ENCODE data around the gene RAB3GAP2. TPM values are rescaled to one million over a fixed set of nuclear protein-coding genes. Genes with fewer than 3 reads are reported as not detected.

The RAB3GAP2 gene
- total and polyA plus RNA-seq, 10 of the 15 experiments (the other 5 are each of a cell fraction or from before 2014, with no cell fraction given): 11.9 to 51.1 (median 24.4) TPM

DNA sequence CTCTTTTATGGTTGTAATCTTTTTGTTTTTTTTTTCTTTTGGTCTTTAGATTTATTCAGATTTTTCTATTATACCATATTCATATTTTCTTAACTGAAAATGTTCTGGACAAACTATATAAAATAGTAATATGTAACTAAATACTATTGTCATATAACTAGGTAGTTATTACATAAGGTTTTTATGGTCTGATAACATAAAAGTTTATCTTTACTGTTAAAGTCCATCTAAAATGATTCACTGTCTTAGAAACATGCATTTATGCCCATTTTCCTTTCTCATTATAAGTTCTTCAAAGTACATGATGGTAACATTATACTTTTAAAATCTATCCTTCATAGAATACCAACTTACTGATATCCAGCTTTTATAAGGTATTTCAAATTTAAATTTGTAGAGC is 149.2 kb downstream of the RAB3GAP2 start:
- in situ Hi-C loops (cut with MboI) (no loop called here), intact Hi-C loops (cut with micrococcal nuclease; ENCODE audit: unreplicated experiment) (loop anchor here (5.0 kb wide), 1 partner anchor 131 kb away; no protein-coding TSS in a partner anchor)
- no peaks in the 10 kb centered on the region for H3K4me1 ChIP-seq (ENCODE audit: control insufficient read depth, insufficient read depth, low read length)
- ChIA-PET RAD21 (ENCODE audit: unreplicated experiment) (no interaction called here), POLR2A (no interaction called here), CTCF (interaction anchor here (0.8 to 7.3 kb wide), 5 partner anchors 10 to 132 kb away, joined by 3 to 54 read pairs (median 6); no protein-coding TSS in a partner anchor), SMC1A (ENCODE audit: uncharacterized antibody, unreplicated experiment) (interaction anchor here (1.5 to 1.9 kb wide), 3 partner anchors 10 to 134 kb away, joined by 4 to 9 read pairs (median 4); no protein-coding TSS in a partner anchor)
- H2AFZ ChIP-seq (ENCODE audit: control insufficient read depth, low read depth, low read length): no peak overlapping the region
- no peaks in the 10 kb centered on the region for H3K27me3 ChIP-seq (replicated peaks in 1 of 2; ENCODE audit: control insufficient read depth in 2 of 2, insufficient read depth in 2 of 2, low read length in 1 of 2)
- peaks cover 1 to 7% of the 10 kb centered on the region in 2 experiments; a peak in 1 of 4 replicates for H3K36me3 ChIP-seq (ENCODE audit: control insufficient read depth in 2 of 2, insufficient read depth in 2 of 2, low read length in 1 of 2)
- H3K4me3 ChIP-seq: no peak overlapping the region
- no peak for FAIRE-seq
- no peaks in the 10 kb centered on the region for H3K79me2 ChIP-seq (ENCODE audit: control insufficient read depth, insufficient read depth, low read length)
- no peaks in the 10 kb centered on the region for H4K20me1 ChIP-seq (ENCODE audit: control insufficient read depth, insufficient read depth)
- H3K9ac ChIP-seq (ENCODE audit: control insufficient read depth, insufficient read depth, low read length): no peak overlapping the region
- no peak overlapping the region for H3K27ac ChIP-seq (ENCODE audit: control insufficient read depth, insufficient read depth)
- ATAC-seq: no peak
- no peak for DNase-seq (ENCODE audit: low read depth, low spot score)
- BruUV-seq (replicated peaks): no TSS peak
- no peaks in the 10 kb centered on the region for H3K9me3 ChIP-seq (replicated peaks; ENCODE audit: control insufficient read depth, insufficient read depth, low read length)
- no peak overlapping the region for H3K4me2 ChIP-seq (ENCODE audit: control insufficient read depth, insufficient read depth)
- TF ChIP-seq ZNF217 (IDR thresholded peaks at IDR 0.05) (no peak), ZBED1 (IDR thresholded peaks at IDR 0.05; ENCODE audit: borderline replicate concordance) (no peak), POLR2AphosphoS5 (IDR thresholded peaks at IDR 0.05; ENCODE audit: low read length) (no peak), FOS (IDR thresholded peaks at IDR 0.05; ENCODE audit: borderline replicate concordance, extremely low read depth, insufficient read length) (no peak), ZNF384 (IDR thresholded peaks at IDR 0.05; ENCODE audit: borderline replicate concordance, low read depth, low read length) (no peak), NKRF (conservative IDR thresholded peaks at IDR 0.05) (no peak), SMAD1 (IDR thresholded peaks at IDR 0.05; ENCODE audit: low read depth, partially characterized antibody) (no peak), TBL1XR1 (IDR thresholded peaks at IDR 0.05; ENCODE audit: low read depth, low read length) (no peak), REST (IDR thresholded peaks at IDR 0.05; ENCODE audit: low read depth, low read length) (no peak)
- TF ChIP-seq, protein P1, sequence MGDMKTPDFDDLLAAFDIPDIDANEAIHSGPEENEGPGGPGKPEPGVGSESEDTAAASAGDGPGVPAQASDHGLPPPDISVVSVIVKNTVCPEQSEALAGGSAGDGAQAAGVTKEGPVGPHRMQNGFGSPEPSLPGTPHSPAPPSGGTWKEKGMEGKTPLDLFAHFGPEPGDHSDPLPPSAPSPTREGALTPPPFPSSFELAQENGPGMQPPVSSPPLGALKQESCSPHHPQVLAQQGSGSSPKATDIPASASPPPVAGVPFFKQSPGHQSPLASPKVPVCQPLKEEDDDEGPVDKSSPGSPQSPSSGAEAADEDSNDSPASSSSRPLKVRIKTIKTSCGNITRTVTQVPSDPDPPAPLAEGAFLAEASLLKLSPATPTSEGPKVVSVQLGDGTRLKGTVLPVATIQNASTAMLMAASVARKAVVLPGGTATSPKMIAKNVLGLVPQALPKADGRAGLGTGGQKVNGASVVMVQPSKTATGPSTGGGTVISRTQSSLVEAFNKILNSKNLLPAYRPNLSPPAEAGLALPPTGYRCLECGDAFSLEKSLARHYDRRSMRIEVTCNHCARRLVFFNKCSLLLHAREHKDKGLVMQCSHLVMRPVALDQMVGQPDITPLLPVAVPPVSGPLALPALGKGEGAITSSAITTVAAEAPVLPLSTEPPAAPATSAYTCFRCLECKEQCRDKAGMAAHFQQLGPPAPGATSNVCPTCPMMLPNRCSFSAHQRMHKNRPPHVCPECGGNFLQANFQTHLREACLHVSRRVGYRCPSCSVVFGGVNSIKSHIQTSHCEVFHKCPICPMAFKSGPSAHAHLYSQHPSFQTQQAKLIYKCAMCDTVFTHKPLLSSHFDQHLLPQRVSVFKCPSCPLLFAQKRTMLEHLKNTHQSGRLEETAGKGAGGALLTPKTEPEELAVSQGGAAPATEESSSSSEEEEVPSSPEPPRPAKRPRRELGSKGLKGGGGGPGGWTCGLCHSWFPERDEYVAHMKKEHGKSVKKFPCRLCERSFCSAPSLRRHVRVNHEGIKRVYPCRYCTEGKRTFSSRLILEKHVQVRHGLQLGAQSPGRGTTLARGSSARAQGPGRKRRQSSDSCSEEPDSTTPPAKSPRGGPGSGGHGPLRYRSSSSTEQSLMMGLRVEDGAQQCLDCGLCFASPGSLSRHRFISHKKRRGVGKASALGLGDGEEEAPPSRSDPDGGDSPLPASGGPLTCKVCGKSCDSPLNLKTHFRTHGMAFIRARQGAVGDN (IDR thresholded peaks at IDR 0.05): no peak
- TF ChIP-seq, protein P2, sequence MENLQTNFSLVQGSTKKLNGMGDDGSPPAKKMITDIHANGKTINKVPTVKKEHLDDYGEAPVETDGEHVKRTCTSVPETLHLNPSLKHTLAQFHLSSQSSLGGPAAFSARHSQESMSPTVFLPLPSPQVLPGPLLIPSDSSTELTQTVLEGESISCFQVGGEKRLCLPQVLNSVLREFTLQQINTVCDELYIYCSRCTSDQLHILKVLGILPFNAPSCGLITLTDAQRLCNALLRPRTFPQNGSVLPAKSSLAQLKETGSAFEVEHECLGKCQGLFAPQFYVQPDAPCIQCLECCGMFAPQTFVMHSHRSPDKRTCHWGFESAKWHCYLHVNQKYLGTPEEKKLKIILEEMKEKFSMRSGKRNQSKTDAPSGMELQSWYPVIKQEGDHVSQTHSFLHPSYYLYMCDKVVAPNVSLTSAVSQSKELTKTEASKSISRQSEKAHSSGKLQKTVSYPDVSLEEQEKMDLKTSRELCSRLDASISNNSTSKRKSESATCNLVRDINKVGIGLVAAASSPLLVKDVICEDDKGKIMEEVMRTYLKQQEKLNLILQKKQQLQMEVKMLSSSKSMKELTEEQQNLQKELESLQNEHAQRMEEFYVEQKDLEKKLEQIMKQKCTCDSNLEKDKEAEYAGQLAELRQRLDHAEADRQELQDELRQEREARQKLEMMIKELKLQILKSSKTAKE (IDR thresholded peaks at IDR 0.05; ENCODE audit: low read depth, poor library complexity, severe bottlenecking): no peak
